ENCODE measurements around the gene ARMCX2. TPM values are rescaled to one million over a fixed set of nuclear protein-coding genes. Genes with fewer than 3 reads are reported as not detected.

Gene ARMCX2
- total and polyA plus RNA-seq, 10 of the 15 experiments (the other 5 are each of a cell fraction or from before 2014, with no cell fraction given), result 0.26 to 25.5 (median 11.6) TPM

DNA sequence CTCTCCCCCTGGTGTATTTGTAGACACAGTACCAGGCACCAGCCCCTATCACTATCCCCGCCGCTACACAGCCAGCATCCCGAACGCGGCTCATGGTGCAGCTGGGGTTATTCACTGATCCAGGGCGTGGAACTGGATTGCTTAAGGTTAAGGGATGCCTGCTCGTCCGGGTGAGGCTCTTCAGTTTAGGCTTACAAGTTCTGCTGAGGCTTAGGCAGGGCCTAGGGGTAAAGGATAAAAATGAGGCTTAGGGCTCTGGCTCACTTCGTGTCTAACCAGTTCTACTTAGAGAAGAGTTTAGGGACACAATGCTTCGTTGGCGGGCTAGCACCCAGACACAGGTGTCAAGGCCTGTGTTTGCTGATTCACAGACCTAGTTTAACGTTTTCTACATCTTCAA lies 2.2 kb downstream of the ARMCX2 start:
- FAIRE-seq (no peak), ATAC-seq (no peak), DNase-seq (ENCODE audit: low read depth, low spot score) (no peak)
- no peaks in the 10 kb centered on the region for H3K27me3 ChIP-seq (replicated peaks in 1 of 2; ENCODE audit: control insufficient read depth in 2 of 2, insufficient read depth in 2 of 2, low read length in 1 of 2)
- ChIA-PET POLR2A (interaction anchor here (0.7 kb wide), 1 partner anchor 15 kb away, joined by 3 read pairs; no protein-coding TSS in a partner anchor), SMC1A (ENCODE audit: uncharacterized antibody, unreplicated experiment) (interaction anchor here (1.7 kb wide), 1 partner anchor 13 kb away, joined by 4 read pairs; no protein-coding TSS in a partner anchor), RAD21 (ENCODE audit: unreplicated experiment) (no interaction called here), CTCF (no interaction called here)
- no peak overlapping the region for H3K4me2 ChIP-seq (ENCODE audit: control insufficient read depth, insufficient read depth)
- no peaks in the 10 kb centered on the region for H3K4me1 ChIP-seq (ENCODE audit: control insufficient read depth, insufficient read depth, low read length)
- H4K20me1 ChIP-seq (ENCODE audit: control insufficient read depth, insufficient read depth), result no peaks in the 10 kb centered on the region
- 89% methylated on average over 12 of the region's 12 CpGs for WGBS (ENCODE audit: insufficient coverage, insufficient replicate concordance, low lambda C conversion rate, missing lambda C conversion rate)
- H2AFZ ChIP-seq (ENCODE audit: control insufficient read depth, low read depth, low read length), result no peak overlapping the region
- no peaks in the 10 kb centered on the region for H3K36me3 ChIP-seq (ENCODE audit: control insufficient read depth in 2 of 2, insufficient read depth in 2 of 2, low read length in 1 of 2)
- no TSS peak for BruUV-seq (replicated peaks)
- no peak for TF ChIP-seq SPI1 (IDR thresholded peaks at IDR 0.05; ENCODE audit: borderline replicate concordance, insufficient read depth, low read depth, low read length)
- no peak overlapping the region for H3K4me3 ChIP-seq
- H3K9ac ChIP-seq (ENCODE audit: control insufficient read depth, insufficient read depth, low read length), result no peak overlapping the region
- in situ Hi-C loops (cut with MboI) (no loop called here), intact Hi-C loops (cut with micrococcal nuclease; ENCODE audit: unreplicated experiment) (no loop called here)
- no peak overlapping the region for H3K27ac ChIP-seq (ENCODE audit: control insufficient read depth, insufficient read depth)
- H3K79me2 ChIP-seq (ENCODE audit: control insufficient read depth, insufficient read depth, low read length), result no peaks in the 10 kb centered on the region
- no peaks in the 10 kb centered on the region for H3K9me3 ChIP-seq (replicated peaks; ENCODE audit: control insufficient read depth, insufficient read depth, low read length)

DNA sequence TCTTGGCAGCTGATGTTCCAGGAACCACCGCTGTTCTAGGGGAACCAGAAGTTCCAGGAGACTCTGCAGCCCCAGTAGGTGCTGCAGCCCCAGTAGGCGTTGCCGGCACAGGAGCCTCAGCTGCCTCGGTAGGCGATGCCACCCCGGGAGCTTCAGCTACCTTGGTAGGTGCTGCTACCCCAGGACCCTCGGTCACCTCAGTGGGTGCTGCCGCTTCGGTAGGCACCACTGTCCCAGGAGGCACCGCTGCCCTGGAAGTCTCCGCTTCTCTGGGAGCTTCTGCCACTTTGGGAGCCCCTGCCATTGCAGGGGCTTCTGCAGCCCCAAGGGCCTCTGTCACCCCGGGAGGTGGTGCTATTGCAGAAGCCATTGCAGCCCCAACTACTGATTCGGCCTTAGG lies 2.8 kb downstream of the ARMCX2 start:
- ATAC-seq, result no peak
- RAD21 ChIA-PET (ENCODE audit: unreplicated experiment), result no interaction called here

More for the DNA sequence above, 2.8 kb downstream of the ARMCX2 start:
- WGBS (ENCODE audit: insufficient coverage, insufficient replicate concordance, low lambda C conversion rate, missing lambda C conversion rate), result 77% methylated on average over 13 of the region's 13 CpGs
- no peak overlapping the region for H3K4me3 ChIP-seq
- no peaks in the 10 kb centered on the region for H3K27me3 ChIP-seq (replicated peaks in 1 of 2; ENCODE audit: control insufficient read depth in 2 of 2, insufficient read depth in 2 of 2, low read length in 1 of 2)
- no peak for DNase-seq (ENCODE audit: low read depth, low spot score)
- intact Hi-C loops (cut with micrococcal nuclease; ENCODE audit: unreplicated experiment) (no loop called here), in situ Hi-C loops (cut with MboI) (no loop called here)
- no peaks in the 10 kb centered on the region for H3K4me1 ChIP-seq (ENCODE audit: control insufficient read depth, insufficient read depth, low read length)
- SMC1A ChIA-PET (ENCODE audit: uncharacterized antibody, unreplicated experiment), result interaction anchor here (1.7 kb wide), 1 partner anchor 13 kb away, joined by 4 read pairs; no protein-coding TSS in a partner anchor
- TF ChIP-seq, protein P1, sequence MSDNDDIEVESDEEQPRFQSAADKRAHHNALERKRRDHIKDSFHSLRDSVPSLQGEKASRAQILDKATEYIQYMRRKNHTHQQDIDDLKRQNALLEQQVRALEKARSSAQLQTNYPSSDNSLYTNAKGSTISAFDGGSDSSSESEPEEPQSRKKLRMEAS (IDR thresholded peaks at IDR 0.05; ENCODE audit: low read depth, low read length), result no peak
- TF ChIP-seq ZNF217 (IDR thresholded peaks at IDR 0.05) (no peak), CBX5 (IDR thresholded peaks at IDR 0.05; ENCODE audit: low read depth) (no peak)
- CTCF ChIA-PET, result interaction anchor here (1.1 kb wide), 1 partner anchor 102 kb away, joined by 3 read pairs; no protein-coding TSS in a partner anchor
- POLR2A ChIA-PET, result no interaction called here
- H3K9ac ChIP-seq (ENCODE audit: control insufficient read depth, insufficient read depth, low read length), result no peak overlapping the region
- no TSS peak for BruUV-seq (replicated peaks)
- no peak overlapping the region for H2AFZ ChIP-seq (ENCODE audit: control insufficient read depth, low read depth, low read length)
- H3K79me2 ChIP-seq (ENCODE audit: control insufficient read depth, insufficient read depth, low read length), result no peaks in the 10 kb centered on the region
- H3K4me2 ChIP-seq (ENCODE audit: control insufficient read depth, insufficient read depth), result no peak overlapping the region
- no peak for FAIRE-seq
- no peaks in the 10 kb centered on the region for H3K36me3 ChIP-seq (ENCODE audit: control insufficient read depth in 2 of 2, insufficient read depth in 2 of 2, low read length in 1 of 2)
- H3K9me3 ChIP-seq (replicated peaks; ENCODE audit: control insufficient read depth, insufficient read depth, low read length), result no peaks in the 10 kb centered on the region
- H3K27ac ChIP-seq (ENCODE audit: control insufficient read depth, insufficient read depth), result no peak overlapping the region
- no peaks in the 10 kb centered on the region for H4K20me1 ChIP-seq (ENCODE audit: control insufficient read depth, insufficient read depth)
